ENCODE data around the gene HNRNPAB.
"Not testable (repeated sequence)": the region's sequence is repeated elsewhere in the genome, so short reads cannot be mapped to it uniquely, and the experiment has no call there.

Gene HNRNPAB

DNA sequence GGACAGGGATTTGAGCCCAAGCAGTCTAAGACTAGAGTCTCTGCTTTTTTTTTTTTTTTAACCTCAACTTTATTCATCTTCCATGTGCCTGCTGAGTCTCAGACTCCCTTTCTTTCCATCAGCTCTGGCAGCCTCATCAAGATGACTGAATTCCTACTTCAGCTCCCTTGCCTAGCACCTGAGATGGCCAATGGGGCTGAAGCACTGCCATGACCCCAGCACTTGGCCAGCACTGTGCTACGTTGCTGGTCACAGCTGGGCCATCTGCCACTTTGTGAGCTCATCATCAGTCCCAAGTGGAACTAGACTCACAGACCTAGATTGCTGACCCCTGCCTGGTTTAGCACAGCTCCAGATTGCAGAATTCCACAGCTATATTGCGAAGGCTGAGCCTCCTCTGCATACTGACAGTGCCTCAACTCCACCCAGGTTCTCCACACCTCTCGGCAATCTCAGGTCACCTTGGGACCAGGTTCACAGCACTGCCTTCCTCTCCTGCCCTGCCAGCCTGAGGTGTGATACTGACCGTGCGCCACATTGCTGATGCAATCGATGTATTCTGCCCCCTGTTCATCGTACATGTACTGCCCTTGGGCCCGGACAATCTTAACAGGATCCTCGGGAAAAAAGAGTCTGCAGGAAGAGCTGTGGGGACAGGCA is 26.7 kb downstream of the HNRNPAB start:
- no peak for DNase-seq (ENCODE audit: low spot score)

DNA sequence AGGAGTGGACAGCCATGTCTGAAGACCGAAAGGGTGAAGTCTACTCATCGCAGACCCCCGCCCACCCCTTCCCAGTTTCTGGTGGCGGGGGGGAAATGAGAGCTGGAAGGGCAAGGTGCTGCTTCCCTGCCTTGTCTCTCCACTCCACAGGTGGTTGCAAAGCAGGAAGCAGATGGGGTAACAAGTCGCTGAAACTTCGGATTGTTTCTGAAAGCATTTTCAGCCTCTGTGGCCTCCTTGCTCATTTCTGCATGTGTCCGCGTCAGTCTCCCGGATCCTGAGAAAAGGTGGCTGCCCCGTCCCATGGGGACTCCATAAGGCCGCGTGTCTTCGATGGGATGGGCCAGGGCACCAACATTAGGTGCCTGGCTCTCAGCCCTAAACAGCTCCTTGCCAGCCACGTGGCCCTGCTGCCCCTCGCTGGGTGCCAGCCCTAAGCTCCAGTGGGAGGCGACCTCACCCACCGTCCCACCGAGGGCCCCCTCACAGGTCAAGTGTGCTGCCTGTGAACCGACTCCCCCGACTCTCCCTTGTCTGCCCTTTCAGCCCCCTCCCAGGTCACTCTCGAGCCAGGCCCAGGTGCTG is 27.3 kb downstream of the HNRNPAB start:
- DNase-seq (ENCODE audit: low spot score): no peak

DNA sequence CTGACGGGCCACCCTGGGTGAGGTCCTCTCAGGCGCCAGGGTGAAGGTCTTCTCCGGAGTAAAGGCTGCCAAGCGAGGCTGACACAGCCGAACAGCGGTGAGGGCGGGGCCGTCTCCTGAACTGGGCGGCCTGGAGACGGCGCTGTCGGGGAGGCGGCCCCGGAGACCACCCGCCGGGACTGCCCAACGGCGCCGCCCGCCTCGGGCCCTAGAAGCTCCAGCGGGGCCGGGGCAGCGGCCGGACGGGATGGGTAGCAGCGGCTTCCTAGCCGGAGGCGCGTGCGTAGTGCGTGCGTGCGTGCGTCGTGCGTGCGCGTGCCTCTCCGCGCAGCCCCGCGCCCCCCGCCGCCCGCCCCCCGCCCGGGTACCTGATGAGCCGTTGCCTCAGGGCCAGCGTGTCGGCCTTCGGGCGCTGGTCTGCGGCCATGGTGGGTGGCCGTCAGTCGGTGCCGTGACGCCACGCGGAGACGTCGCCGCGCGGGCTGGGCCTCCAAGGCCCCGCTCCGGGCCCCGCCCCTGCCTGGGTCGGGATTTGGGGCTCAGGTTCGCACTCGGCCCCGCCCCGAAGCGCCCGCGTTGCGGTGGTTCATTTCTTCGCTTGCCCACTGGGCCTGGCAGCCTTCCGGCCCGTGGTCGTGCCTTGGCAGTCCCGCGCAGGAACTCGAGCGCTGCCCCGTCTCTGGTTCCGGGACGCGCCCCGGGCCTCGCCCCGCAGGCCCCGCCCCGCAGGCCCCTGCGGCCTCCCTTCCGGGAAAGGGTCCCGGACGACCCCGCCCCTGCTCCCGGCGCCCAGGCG is 28.0 kb downstream of the HNRNPAB start, which contains the start of gene PHYKPL:
Gene PHYKPL (minus strand): TSS at position 679 of the 796 bp plus-strand sequence. CDS start 252 bp downstream, at position 427.
- peak; percentile 63 for DNase-seq (ENCODE audit: low spot score)

DNA sequence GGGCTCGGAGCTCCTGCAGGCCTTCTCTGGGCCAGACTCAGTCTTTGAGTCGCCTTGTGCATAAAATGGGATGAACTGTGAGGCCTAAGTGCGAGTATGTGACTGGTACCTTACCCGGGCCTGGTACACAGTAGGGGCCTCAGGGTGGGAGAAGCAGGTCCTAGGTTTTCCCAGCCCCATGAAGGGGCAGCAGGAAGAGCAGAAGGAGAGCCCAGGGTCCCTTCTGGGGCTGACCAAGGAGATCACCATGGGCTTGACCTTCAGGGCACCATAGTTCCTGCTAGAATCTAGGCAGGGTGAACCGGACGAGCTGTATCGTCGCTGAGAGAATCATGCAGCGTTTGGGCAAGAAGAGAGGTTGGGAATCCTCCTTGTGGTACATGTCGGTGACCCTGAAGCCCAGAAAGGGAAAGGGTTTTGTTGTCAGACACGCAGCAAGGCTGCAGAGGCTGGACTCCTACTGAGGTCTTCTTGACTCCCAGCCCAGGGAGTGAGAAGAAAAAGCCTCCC is 28.6 kb downstream of the HNRNPAB start:
- DNase-seq (ENCODE audit: low spot score): no peak

DNA sequence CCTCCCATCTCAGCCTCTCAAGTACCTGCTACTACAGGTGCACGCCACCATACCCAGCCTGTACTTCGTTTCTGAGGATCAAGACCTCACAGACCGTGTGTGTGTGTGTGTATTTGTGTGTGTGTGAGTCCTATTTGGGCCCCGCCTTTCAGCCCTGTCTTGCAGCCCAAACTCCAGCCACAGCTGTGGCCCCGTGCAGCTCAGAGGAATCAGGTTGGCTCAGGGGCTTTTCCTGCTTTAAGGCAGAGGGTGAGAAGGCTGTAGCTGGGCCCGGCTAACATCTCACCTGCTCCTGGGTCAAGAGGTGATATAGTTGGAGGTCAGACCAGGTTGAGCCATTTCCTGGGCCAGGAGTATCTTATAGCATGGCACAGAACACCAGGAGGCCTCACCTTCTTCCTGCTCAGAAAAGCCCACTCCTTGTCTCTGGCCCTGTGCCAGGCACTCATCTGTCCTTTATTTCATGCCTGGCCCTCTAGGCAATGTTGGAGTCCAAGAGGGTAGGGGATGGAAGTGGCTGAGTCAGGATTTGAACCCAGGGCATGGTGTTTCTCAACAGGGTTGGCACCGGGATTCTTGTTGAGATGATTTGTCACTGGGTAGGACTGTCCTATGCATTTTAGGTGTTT is 29.9 kb downstream of the HNRNPAB start:
- DNase-seq (ENCODE audit: low spot score): no peak

DNA sequence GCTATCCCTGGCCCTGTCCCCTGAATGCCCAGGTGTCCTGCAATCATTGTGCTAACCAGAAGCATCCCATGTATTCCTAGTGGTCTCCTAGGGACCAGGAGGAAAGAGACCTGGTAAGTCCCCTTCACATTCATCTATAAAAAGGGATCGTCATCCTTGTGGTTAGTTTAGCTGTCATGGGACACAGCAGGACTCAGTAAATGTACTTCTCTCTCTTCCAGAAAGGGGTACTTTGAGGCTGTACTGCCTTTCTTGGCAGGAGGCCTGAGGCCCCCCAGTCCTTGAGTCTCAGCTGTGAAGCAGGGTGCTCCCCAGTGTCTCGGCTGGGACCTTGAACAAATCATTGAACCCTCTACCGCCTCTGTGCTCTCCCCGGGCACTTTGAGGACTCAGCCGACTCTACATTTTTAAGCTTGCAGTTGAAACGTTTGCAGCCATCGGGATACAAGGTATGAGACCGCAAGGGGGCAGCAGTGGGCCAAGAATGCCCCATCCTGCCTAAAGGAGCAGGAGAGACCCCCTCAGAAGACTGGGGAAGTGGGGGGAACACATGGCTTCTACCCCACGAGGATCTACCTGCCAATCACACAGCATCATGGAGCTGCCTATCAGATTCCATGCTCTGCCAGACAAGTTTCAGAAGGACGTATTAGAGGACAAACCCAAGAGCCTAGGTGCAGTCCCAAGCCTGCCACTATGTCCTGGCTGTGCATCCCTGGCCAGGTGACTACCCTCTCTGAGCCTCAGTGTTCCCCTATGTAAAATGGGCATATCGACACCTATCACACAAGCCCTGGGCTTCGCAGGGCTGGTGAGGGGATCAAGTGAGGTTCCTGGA is 30.6 kb downstream of the HNRNPAB start:
- DNase-seq (ENCODE audit: low spot score): peak; percentile 77

DNA sequence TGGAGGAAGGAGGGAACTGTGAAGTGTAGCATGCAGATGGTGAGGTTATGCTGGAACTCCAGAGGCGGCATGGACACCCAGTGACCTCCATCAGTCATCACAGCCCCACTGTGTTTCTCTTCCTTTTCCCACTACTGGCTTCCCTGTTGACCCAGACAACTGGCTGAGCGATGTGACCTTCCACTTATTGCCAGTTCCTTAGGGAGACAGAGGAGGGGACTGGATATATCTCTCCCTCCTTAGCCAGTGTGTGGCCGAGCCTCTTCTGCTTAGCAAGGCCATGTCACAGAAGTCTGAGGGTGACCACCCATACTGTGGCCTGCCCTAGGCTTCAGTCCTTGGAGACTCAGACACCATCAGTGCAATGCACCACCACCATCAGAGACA is 31.2 kb downstream of the HNRNPAB start:
- DNase-seq (ENCODE audit: low spot score): no peak

DNA sequence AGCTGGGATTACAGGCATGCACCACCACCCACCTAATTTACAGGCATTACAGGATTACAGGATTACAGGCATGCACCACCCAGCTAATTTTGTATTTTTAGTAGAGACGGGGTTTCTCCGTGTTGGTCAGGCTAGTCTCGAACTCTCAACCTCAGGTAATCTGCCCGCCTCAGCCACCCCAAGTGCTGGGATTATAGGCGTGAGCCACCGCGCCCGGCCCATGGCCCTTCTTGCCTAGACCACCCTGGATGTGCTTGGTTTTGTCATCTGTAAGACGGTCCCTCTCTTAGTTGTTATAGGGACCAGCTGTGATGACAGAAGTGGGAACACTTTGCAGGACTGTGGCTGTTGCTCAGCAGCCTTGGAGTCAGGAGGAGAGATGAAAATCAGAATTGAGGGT is 31.8 kb downstream of the HNRNPAB start:
- no peak for DNase-seq (ENCODE audit: low spot score)

DNA sequence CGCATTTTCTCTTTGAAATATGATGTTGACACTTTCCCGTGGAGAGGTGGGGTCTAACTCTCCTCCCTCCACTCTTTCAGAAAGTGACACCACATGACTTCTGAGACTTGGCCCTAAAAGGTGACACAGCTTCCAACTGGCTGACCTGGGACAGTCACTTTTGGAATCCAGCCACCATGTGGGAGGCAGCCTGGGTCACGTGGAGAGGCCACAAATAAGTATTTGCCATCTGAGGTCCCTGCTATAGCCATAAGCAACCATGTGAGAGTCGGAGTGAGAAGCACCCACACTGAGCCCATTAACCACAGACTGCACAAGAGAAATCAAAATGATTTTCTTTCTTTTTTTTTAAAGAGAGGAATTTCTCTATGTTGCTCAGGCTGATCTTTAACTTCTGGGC is 32.3 kb downstream of the HNRNPAB start:
- DNase-seq (ENCODE audit: low spot score): no peak

DNA sequence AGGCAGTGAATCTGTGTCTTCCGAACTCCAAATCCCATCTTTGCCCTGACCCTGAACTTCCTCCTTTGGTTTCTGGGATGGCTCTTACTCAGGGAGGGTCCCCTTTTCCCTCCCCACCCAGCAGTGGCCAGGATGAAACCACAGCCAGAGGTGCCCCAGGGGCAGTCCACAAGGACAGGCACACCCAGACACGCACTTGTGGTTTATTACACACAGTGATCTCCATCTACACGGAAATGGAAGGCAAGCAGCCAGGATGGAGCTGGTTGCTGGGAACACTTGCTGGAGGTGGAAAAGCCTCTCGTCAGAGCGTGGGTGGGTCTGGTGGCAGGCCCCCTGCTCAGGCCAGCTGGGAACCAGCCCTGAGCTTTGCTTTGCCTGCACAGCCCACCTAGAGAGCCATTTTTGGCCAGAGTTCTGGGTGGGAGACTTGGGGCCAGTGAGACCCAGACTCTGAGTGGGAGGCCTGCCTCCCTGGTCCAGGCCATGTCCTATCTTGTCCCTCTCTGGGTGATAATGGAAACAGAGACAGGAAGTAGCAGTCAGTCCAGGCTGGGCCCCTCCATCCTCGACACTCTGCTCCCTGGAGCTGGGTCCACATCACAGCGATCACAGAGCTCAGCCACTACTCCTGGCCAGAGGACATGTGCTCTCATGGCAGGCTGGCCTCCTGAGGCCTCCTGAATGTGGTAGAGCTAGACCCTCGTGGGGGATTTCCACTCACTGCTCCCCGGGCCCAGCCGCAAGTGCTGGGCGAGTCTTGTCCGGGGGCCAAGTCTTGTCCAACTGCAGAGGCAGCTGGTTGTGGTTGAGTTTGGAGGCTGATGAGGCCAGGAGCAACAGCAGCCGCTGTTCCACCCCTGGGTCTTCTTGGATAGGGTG is 33.3 kb downstream of the HNRNPAB start:
- DNase-seq (ENCODE audit: low spot score): no peak

DNA sequence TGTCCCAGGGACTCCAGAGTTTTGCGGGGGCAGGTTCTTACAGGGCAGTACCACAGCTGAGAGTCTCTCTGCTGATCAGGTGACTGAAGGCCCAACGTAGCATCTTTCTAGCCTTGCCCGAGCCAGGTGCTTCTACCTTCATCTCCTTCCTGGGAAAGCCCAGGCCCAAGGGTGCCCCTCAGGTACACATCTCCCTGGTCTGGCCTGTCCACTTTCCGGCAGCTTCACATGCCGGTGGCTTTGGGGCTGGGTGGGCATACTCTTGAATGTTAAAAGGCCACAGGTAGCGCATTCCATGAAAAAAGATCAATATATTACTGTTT is 33.9 kb downstream of the HNRNPAB start:
- no peak for DNase-seq (ENCODE audit: low spot score)

DNA sequence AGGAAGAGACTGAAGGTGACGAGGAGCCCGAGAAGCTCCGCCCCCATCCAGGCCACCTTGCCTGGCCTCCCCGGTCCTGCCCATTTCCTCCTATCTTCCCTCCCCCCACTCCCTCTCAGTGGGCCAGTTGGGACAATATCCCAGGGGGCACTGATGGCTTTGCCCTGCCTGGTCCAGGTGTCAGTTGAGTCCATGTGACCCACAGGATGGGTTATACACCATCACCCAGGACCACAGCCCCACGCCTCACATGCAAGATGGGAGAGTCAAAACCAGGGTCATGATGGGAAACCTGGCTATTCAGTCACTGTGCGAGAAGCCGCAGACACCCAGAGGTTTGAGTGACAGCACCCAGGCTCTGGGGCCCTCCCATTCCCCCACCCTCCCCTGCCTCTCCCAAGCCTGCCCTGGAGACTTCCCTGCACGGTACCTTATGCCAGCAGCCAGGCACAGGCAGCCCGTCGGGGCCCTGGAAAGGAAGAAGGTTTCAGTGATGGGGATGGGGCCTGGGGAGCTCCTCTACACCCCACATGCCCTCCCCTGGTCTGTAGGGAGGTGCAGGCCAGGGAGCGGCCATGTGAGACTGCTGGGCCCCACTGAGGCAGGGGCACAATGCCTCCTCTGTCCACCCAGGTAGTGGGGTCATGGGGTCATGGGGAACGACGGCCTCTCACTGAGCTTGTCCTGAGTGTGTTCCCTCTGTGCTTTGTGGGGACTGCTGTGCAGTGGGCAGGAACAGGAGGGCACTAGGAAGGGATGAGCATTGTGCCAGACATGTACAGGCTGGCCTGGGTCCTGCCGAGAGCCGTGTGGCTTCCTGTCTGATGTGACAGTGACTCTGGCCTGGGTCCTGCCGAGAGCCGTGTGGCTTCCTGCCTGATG is 34.6 kb downstream of the HNRNPAB start:
- peak; percentile 32 for DNase-seq (ENCODE audit: low spot score)

DNA sequence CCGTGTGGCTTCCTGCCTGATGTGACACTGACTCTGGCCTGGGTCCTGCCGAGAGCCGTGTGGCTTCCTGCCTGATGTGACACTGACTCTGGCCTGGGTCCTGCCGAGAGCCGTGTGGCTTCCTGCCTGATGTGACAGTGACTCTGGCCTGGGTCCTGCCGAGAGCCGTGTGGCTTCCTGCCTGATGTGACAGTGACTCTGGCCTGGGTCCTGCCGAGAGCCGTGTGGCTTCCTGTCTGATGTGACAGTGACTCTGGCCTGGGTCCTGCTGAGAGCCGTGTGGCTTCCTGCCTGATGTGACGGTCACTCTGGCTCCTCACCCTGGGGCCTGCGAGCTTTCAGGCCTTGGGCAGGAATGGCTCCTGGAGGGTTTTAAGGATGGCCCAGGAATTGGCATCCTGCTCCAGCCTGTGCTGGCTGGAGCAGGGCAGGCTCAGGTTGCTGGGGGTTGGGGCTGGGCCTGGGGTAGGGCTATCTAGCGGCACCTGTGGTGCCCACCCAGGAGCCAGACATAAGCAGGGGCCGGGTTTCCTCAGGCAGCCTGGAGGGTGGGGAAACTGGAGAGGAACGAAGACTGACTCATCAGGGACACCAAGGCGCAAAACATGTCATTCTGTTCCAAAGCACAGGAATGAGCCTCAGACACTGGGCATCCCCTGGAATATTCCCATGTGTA is 35.4 kb downstream of the HNRNPAB start:
- DNase-seq (ENCODE audit: low spot score): not testable (repeated sequence)

DNA sequence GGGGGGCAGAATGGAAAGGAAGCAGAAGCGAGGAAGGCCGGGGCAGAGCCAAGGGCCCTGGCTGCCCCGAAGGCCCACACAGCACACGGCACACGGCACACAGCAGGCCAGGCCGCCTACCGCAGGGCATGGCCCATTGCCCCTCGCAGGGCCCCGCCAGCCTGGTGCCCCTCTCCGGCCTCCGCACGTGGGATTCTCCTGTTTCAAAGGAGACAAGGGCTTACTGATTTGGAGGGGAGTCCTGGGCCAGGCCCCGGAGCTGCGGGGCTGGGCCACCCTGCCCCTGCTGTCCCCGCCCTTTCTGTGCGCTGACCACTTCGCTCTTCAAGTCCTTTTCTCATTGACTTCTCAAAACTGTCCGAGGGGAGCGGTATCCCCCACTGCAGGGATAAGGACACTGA is 36.0 kb downstream of the HNRNPAB start:
- DNase-seq (ENCODE audit: low spot score): no peak

DNA sequence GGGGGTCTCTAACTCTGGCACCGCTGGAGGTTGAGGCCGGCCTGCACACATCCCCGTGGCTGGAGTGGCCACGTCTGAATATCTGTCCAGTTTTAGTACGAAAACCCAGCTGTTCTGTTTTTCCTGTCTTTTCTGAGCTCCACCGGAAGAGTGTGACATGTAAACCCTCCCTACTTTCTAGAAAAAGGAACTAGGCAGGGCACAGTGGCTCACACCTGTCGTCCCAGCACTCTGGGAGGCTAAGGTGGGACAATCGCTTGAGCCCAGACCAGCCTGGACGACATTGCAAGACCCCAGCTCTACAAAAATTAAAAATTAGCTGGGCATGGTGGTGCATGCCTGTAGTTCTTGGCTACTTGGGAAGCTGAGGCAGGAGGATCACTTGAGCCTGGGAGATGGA is 36.4 kb downstream of the HNRNPAB start:
- no peak for DNase-seq (ENCODE audit: low spot score)

DNA sequence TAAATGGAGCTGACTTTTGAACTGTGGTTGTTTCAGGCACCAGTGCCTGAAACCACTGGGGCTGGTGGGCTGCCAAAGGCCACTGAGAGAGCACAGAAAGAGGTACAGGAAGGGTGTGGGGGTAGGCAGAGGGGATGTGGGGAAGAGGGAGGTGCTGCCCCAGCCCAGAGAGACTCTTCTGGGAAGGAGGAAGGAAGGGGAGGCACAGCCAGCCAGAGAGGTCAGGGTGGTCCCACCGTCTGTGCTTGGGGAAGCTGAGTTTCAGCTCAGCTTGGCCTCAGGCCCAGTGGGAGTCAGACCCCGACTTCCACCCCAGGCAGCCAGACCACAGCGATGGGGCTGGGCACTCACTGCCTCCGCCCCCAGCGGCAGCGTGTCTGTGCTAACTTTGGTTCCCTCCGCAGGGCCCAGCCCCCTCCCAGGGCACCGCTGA is 36.9 kb downstream of the HNRNPAB start:
- DNase-seq (ENCODE audit: low spot score): no peak

DNA sequence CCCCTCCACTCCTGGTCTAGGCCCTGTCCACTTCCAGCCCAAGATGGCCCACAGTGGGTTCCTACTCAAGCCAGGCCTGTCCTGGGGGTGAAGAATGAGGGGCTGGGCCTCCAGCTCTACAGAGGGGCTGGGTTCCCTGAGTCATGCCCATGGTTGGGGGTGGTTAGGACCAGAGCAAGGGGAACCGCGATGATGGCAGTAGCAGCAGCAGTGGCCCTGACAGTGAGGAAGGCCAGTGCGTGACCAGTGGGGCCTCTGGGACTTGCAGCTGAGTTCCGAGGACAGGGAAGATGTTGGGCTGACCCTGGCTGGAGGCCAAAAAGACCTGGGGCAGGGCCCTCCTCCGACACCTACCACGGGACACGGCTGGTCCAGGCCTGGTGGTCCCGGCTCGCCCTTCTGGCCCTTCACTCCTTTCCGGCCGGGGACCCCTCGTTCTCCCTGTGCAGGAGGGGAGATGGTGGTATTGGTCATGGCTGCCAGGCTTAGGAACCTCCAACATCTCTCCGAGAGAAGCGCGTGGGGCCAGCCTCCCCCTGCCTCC is 37.4 kb downstream of the HNRNPAB start:
- DNase-seq (ENCODE audit: low spot score): no peak

DNA sequence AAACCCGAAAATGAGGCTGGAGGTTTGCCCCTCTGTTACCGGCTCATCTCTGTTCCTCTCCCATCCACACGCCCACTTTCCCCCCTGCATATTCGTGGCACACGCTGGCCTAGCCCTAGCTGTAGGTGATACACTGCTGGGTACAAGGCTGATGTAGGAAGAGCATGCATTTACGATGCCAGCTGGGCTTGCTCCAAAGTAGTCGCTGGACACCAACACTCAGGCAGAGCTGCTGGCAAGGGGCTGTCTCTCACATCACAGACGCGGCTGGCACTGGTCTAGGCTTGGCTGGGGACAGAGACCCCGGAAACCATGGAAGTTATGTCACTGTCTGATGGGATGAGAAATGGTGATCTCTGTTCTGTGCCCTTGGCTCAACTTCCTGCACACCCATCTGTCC is 38.1 kb downstream of the HNRNPAB start:
- DNase-seq (ENCODE audit: low spot score): no peak

DNA sequence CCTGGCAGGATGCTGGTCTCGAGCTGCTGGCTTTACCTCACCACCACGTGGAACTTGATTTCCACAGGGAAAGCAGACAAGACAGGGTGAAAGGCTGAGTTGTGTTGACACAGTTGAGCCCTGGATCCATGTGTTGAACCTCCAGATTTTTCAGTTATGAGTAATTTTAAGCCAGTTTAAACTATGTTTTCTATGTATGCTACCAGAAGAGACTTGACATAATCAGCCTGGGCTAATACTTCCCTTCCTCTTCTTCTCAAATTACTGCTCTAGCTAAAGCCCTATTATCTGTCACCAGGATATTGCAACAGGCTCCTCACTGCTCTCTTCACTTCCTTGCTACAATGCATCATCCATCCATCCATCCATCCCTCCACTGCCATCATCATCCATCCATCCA is 40.2 kb downstream of the HNRNPAB start:
- no peak for DNase-seq (ENCODE audit: low spot score)

All from CD4-positive, alpha-beta T cell treated with Interleukin-2 at 100 ng/mL for 4 hours (primary cell).